ENCODE measurements around the gene SMPDL3A.

The SMPDL3A gene

DNA sequence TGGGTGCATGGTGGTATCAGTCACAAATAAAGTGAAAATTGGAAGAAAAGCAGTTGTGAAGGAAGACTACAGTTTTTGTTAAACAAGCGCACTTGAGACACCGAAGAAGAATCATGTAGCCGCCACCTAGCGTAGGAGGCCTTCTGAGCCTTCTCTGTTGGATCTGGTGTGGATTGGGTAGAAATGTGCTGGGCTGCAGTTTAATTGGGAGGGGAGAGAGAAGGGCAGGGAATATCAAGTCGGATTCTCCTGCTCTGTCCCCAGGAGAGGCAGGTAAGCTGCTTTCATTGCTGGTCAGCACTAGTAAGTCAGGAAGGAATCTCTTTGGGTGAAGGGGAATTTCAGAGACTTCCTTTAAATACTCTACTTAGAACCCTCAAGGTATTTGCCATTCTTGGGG is 10.8 kb upstream of the SMPDL3A start:
- DNase-seq: no peak

DNA sequence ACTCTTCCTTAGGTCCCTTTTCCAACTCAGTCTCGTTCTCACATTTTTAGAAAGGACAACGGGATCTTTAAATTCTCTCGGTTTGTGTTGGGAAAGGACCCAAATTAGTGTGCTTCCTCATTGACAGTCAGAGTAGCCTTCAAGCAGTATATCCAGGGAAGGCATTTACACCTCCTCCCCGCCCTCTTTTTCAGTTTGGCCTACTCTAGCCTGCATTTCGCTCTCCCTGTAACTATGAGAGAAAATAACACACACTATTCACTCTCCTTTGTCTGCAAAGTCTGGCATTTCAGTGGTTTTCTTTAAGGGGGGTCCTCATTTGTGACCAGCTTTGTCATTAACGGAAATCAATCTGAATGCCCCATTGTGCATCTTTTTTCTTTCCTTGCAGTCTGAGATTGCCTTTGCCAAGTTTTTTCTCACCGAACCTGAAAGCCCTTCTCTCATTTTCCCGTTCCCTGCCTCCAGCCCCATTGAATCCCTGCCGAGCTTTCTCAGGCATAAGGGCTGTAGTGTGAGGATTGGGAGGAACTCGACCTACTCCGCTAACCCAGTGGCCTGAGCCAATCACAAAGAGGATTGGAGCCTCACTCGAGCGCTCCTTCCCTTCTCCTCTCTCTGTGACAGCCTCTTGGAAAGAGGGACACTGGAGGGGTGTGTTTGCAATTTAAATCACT is 9.9 kb upstream of the SMPDL3A start:
- DNase-seq: no peak

- no peak for DNase-seq
Observed at GRCh38 chr6:122779667-122780066, 9.4 kb upstream of the SMPDL3A start, which contains the start of gene FABP7. TSS of gene FABP7 (plus strand) at chr6:122779716. CDS start at chr6:122779795, 79 bp downstream.

- DNase-seq: no peak
Observed at GRCh38 chr6:122780114-122780513, 8.9 kb upstream of the SMPDL3A start.

- DNase-seq: no peak
Observed at GRCh38 chr6:122781716-122782115, 7.3 kb upstream of the SMPDL3A start.

- DNase-seq: no peak
Observed at GRCh38 chr6:122783401-122783800, 5.7 kb upstream of the SMPDL3A start.

GRCh38 chr6:122785891-122786290 is 3.2 kb upstream of the SMPDL3A start:
- DNase-seq: no peak

GRCh38 chr6:122787721-122788120 is 1.3 kb upstream of the SMPDL3A start:
- DNase-seq: no peak

DNA sequence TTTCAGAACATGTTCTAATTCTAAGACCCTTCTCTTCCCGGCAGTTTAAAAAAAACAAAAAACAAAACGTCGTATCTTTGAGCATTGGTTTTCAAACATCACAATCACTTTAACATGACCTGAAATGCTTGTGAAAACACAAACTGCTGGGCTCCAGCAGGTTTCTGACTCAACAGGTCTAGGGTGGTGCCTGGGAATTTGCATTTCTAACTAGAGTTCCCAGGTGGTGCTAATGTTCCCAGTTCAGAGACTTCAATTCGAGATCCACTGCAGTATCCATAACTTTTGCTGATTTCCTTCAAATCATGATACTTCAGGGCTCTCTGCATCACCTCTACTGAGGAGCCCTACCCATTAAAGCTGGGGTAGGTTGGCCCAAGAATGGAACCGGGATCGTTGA is 850 bp upstream of the SMPDL3A start:
- DNase-seq: no peak

- DNase-seq: no peak
Observed at GRCh38 chr6:122788663-122789181, 336 bp upstream of the SMPDL3A start.

DNA sequence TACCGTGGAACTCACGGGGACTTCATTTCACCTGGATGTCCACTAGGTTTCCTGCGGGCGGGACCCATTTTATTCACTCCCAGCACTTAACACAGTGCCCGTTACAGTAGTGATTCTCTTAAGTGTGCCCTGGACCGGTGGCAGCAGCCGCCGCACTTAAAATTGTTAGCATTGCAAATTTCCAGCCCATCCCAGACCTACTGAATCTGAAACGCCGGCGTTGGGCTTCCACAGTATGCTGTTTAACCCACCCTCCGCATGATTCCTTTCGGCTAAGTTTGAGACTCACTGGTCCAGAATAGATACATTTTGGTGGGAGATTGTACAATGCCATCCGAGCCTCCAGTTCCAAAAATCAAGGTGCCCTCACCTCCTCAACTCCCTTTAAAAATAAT is 967 bp downstream of the SMPDL3A start:
- DNase-seq: no peak

GRCh38 chr6:122790423-122791309 is 1.6 kb downstream of the SMPDL3A start:
- no peak for DNase-seq

DNA sequence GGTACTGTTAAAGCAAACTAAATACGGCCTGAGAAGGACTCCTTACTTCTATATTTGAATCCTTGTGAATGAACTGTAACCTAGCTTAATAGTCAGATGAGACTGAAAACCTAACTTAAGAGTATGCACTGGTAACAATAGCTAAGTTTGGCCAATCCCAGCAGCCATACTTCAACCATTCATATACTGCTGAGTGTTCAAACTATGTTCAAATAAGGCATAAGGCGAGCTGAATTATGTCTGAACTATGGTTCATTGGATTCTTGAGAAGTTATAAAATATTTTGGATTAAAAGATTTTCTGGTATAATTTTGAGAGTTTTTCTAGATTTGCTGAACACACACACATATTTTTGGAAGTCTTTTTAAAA is 2.2 kb downstream of the SMPDL3A start:
- DNase-seq: no peak

DNA sequence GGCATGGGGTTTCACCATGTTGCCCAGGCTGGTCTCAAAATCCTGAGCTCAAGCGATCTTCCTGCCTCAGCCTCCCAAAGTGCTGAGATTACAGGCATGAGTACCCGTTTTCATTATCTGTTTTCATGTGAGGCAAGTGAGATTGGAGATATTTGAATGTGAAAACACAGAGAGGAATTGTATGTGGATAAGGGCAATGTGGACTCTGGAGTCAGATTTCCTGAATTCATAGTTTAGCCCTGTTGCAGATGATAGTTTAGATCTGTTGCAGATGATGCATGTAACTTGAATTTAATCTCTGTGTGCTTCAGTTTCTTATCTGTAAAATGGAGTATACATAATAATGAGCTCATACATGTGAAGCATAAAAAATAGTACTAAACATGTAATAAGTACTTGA is 3.7 kb downstream of the SMPDL3A start:
- DNase-seq: no peak

GRCh38 chr6:122797537-122797936 is 8.5 kb downstream of the SMPDL3A start:
- no peak for DNase-seq

DNA sequence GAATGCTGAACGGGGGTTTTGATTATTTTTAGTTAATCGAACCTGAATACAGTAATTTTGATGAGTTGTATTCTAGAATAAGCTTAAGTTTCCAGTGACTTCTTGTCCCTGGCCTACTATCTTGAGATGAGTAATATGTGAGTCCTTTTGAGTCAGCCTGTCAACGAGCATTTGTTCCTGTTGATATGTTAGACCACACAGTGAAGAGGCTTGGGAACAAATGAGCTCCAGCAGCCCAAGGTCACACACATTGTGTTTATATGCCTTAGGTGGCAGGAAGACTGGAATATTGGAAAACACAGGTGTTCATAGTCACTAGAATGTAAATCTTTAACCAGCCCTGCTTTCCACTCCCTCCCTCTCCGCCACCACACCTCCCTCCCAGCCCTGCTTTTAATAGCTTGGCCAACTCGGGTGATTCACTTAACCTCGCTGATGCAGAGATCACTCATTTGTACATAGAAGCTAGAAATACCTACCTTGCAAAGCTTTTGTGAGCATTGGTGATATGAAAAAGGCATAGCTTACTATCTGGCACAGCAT is 9.1 kb downstream of the SMPDL3A start:
- no peak for DNase-seq

DNA sequence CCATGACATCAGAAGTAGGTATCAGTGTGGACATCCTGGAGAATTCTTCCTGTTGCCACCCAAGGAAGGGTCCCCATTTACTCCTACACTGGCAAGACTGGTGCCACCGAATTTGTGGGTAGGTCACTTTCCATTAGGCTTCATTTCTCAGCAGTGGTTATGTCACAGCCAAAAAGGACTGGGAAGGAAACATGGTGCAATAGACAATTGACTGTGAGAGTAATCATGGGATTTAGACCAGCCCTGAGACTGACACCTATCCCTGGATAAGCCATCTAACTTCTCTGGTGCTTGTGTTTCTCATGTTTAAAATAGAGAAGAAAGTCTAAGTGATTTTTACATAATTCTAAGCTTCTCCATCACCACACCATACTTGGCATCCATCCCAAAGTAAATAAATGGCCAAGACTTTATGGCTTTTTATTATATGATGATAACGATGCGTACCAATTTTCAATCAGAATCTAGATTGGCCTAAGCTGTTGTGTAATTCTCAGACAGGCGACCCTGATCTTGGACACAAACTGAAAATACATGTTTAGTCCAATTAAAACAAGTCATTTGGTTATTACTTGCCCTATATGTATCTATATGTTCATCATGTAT is 10.2 kb downstream of the SMPDL3A start:
- DNase-seq: no peak

- no peak for DNase-seq
Observed at GRCh38 chr6:122799916-122800686, 11.0 kb downstream of the SMPDL3A start.

- DNase-seq: no peak
Observed at GRCh38 chr6:122800906-122801305, 11.8 kb downstream of the SMPDL3A start.

DNA sequence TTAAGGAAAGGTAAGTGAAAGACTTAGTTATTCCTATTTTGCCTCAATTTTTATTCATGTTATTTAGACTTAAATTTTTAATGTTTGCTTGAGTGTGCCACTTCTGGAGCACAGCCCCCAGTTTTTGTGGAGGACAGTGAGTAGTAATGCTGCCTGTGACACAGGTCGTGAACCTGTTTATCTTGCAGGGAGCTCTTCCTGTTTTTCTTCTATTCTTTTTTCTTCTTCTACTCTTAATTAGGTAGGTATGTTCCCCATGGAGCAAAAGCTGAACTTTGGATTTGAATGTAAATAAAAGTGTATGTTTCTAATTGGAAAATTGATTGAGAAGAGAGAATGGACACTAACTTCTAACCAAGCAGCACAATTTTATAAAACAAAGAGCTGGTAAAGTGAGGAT is 12.3 kb downstream of the SMPDL3A start:
- no peak for DNase-seq

DNA sequence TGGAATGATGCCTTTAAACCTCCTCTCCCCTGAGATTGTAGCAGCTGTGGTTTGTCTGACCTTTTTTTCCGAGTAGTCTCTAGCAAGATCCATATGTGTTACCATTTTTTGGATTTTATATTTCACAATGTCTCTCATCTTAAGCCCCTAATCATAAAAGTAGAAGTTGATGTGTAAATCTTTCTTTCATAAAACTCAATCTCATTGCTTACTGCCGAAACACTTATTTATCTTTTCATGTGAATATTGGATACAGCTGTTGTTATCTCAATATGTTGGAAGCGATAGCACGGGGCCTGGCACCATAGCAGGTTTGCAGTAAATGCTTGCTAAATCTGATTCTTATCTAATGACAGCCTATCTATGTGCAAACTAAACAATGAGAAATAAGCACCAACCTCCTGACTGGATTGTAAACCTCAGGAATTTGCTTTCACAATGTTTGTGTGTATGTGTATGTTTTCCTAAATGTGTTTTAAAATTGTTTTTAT is 14.2 kb downstream of the SMPDL3A start:
- DNase-seq: no peak

- DNase-seq: no peak
Observed at GRCh38 chr6:122804962-122805485, 16.0 kb downstream of the SMPDL3A start.
